ENCODE results near the gene YWHAE.
"Not testable (repeated sequence)": the region's sequence is repeated elsewhere in the genome, so short reads cannot be mapped to it uniquely, and the experiment has no call there.

Gene YWHAE

GRCh38 chr17:1340371-1340770 lies 59.7 kb downstream of the YWHAE start:
- DNase-seq (ENCODE audit: insufficient read length, low spot score): no peak
- no peak for FAIRE-seq

GRCh38 chr17:1331708-1332107 lies 68.3 kb downstream of the YWHAE start:
- FAIRE-seq (no peak), DNase-seq (ENCODE audit: insufficient read length, low spot score) (no peak)

GRCh38 chr17:1329745-1330343 lies 70.2 kb downstream of the YWHAE start:
- DNase-seq (ENCODE audit: insufficient read length, low spot score) (no peak), FAIRE-seq (no peak)

- no peak for FAIRE-seq
- DNase-seq (ENCODE audit: insufficient read length, low spot score): no peak
These were observed 71.6 kb downstream of the YWHAE start for GRCh38 chr17:1328437-1328836.

- DNase-seq (ENCODE audit: insufficient read length, low spot score) (no peak), FAIRE-seq (no peak)
These were observed 74.3 kb downstream of the YWHAE start for GRCh38 chr17:1325766-1326165.

GRCh38 chr17:1324201-1324771 lies 75.7 kb downstream of the YWHAE start:
- FAIRE-seq (no peak), DNase-seq (ENCODE audit: insufficient read length, low spot score) (no peak)

GRCh38 chr17:1323336-1323735 lies 76.7 kb downstream of the YWHAE start:
- DNase-seq (ENCODE audit: insufficient read length, low spot score) (no peak), FAIRE-seq (no peak)

GRCh38 chr17:1322480-1322879 lies 77.5 kb downstream of the YWHAE start:
- DNase-seq (ENCODE audit: insufficient read length, low spot score) (no peak), FAIRE-seq (no peak)

- FAIRE-seq (no peak), DNase-seq (ENCODE audit: insufficient read length, low spot score) (no peak)
These were observed 78.0 kb downstream of the YWHAE start for GRCh38 chr17:1322014-1322428.

- no peak for FAIRE-seq
- no peak for DNase-seq (ENCODE audit: insufficient read length, low spot score)
These were observed 84.1 kb downstream of the YWHAE start for GRCh38 chr17:1315891-1316403.

- FAIRE-seq: no peak
These were observed 84.6 kb downstream of the YWHAE start for GRCh38 chr17:1315409-1315808.

GRCh38 chr17:1313270-1314005 lies 86.6 kb downstream of the YWHAE start:
- DNase-seq (ENCODE audit: insufficient read length, low spot score) (no peak), FAIRE-seq (no peak)

More at GRCh38 chr17:1315409-1315808, 84.6 kb downstream of the YWHAE start:
- DNase-seq (ENCODE audit: insufficient read length, low spot score): no peak

GRCh38 chr17:1312261-1312870 lies 87.7 kb downstream of the YWHAE start:
- FAIRE-seq (no peak), DNase-seq (ENCODE audit: insufficient read length, low spot score) (no peak)

- FAIRE-seq; DNase-seq (ENCODE audit: insufficient read length, low spot score): not testable (repeated sequence)
These were observed 92.2 kb downstream of the YWHAE start for GRCh38 chr17:1307829-1308228.

GRCh38 chr17:1304962-1305563 lies 95.0 kb downstream of the YWHAE start:
- no peak for FAIRE-seq
- no peak for DNase-seq (ENCODE audit: insufficient read length, low spot score)

GRCh38 chr17:1304522-1304921 lies 95.5 kb downstream of the YWHAE start:
- FAIRE-seq (no peak), DNase-seq (ENCODE audit: insufficient read length, low spot score) (no peak)

GRCh38 chr17:1302761-1303160 lies 97.3 kb downstream of the YWHAE start:
- DNase-seq (ENCODE audit: insufficient read length, low spot score): no peak
- FAIRE-seq: no peak

GRCh38 chr17:1301546-1301945 lies 98.5 kb downstream of the YWHAE start:
- no peak for FAIRE-seq

GRCh38 chr17:1300371-1300905 lies 99.6 kb downstream of the YWHAE start:
- no peak for DNase-seq (ENCODE audit: insufficient read length, low spot score)
- FAIRE-seq: no peak

More at GRCh38 chr17:1301546-1301945, 98.5 kb downstream of the YWHAE start:
- DNase-seq (ENCODE audit: insufficient read length, low spot score): no peak

- no peak for FAIRE-seq
- DNase-seq (ENCODE audit: insufficient read length, low spot score): no peak
These were observed 100.3 kb downstream of the YWHAE start for GRCh38 chr17:1299552-1300370.
